ENCODE measurements around the gene LARP1B.
"Not testable (repeated sequence)": the region's sequence is repeated elsewhere in the genome, so short reads cannot be mapped to it uniquely, and the experiment has no call there.

Gene LARP1B

DNA sequence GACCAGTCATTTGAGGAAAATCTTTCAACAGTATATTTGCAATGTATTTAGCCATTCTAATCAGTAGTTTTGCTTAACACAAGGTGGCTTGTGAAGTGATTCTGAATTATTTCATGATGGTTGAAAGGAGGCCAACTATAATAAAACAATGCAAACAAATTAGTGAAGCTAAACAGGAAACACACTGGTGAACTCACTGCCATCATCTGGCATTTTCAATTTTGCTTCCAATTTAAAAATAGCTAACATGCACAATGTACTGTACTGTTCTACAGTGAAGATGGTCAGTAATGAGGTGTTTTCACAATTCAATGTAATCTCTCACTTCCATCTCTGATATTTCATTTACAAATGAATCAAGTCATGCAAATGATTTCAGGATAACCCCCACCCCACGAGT, 195.4 kb downstream of the LARP1B start:
- ChIA-PET CTCF (no interaction called here), POLR2A (no interaction called here)
- no peak for DNase-seq (ENCODE audit: extremely low spot score)
- TF ChIP-seq, protein P1, sequence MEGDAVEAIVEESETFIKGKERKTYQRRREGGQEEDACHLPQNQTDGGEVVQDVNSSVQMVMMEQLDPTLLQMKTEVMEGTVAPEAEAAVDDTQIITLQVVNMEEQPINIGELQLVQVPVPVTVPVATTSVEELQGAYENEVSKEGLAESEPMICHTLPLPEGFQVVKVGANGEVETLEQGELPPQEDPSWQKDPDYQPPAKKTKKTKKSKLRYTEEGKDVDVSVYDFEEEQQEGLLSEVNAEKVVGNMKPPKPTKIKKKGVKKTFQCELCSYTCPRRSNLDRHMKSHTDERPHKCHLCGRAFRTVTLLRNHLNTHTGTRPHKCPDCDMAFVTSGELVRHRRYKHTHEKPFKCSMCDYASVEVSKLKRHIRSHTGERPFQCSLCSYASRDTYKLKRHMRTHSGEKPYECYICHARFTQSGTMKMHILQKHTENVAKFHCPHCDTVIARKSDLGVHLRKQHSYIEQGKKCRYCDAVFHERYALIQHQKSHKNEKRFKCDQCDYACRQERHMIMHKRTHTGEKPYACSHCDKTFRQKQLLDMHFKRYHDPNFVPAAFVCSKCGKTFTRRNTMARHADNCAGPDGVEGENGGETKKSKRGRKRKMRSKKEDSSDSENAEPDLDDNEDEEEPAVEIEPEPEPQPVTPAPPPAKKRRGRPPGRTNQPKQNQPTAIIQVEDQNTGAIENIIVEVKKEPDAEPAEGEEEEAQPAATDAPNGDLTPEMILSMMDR (IDR thresholded peaks at IDR 0.05; ENCODE audit: control extremely low read depth, extremely low read depth, low read depth, missing control alignments), result no peak

DNA sequence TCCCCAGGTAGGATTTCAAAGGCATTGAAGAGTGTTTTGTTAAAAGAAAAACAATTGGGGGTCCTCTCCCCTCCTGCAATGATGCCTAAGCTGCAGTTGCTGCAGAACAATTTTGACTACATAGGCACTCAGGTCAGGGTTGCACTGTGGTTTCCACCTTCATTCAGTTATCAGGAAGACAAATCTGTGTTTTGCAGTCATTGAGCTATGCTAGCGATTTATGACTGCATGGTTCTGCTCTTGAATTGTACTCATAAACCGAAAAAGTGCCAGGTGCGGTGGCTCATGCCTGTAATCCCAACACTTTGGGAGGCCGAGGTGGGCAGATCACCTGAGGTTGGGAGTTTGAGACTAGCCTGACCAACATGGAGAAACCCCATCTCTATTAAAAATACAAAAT, 197.1 kb downstream of the LARP1B start:
- CTCF ChIA-PET; POLR2A ChIA-PET; DNase-seq (ENCODE audit: extremely low spot score): not testable (repeated sequence)

DNA sequence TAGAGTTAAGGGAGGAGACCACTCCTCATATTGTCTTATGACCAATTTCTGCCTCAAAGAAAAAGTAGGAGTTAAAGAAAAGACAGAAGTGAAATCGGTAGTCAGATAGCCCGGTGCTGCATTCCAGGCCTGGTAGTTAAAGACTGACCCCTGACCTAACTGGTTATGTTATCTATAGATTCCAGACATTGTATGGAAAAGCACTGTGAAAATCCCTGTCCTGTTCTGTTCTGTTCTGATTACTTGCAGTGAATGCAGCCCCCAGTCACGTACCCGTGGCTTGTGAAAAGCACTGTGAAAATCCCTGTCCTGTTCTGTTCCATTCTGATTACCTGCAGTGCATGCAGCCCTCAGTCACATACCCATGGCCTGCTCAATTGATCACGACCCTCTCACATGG, 198.8 kb downstream of the LARP1B start:
- POLR2A ChIA-PET; DNase-seq (ENCODE audit: extremely low spot score); CTCF ChIA-PET: not testable (repeated sequence)

Data from GM10248 (cell line).